Measurements from ENCODE around the gene NBPF1. TPM values are rescaled to one million over a fixed set of nuclear protein-coding genes. Genes with fewer than 3 reads are reported as not detected.
"Not testable (repeated sequence)": the region's sequence is repeated elsewhere in the genome, so short reads cannot be mapped to it uniquely, and the experiment has no call there.

NBPF1 gene
- total RNA-seq, 6 experiments from 2014 or later: 22.7 to 30.7 (median 24.1) TPM

DNA sequence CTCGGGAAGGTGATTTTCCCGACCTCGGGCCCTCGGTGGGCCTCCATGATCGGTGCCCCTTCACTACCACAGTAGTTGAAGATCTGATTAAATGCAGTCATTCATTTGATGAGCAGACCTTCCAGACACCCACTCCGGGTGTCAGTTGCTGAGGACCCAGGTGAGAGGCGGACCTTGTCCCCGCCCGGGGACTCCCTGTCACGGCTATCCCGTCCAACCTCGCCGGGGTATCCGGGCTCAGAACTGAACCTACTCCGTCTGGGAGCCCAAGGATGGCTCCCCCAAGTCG is 30.8 kb upstream of the NBPF1 start:
- Histone ChIP-seq H3K27ac (peak overlapping the region; percentile 96 to 98 (median 96)), H3K4me1 (peaks cover 0 to 44% (median 17%) of the 10 kb centered on the region in 4 donors), H3K27me3 (no peaks in the 10 kb centered on the region), H3K4me3 (peak overlapping the region; percentile 66 to 92 (median 89)), H3K9me3 (no peaks in the 10 kb centered on the region), H3K36me3 (peaks cover 0 to 11% (median 3%) of the 10 kb centered on the region in 4 donors)
- ATAC-seq (peak in 3 of 4 donors; percentile 1 to 3 (median 1)), DNase-seq (no peak)
- no peak for TF ChIP-seq POLR2A (IDR thresholded peaks at IDR 0.05)
- TF ChIP-seq, protein P1, sequence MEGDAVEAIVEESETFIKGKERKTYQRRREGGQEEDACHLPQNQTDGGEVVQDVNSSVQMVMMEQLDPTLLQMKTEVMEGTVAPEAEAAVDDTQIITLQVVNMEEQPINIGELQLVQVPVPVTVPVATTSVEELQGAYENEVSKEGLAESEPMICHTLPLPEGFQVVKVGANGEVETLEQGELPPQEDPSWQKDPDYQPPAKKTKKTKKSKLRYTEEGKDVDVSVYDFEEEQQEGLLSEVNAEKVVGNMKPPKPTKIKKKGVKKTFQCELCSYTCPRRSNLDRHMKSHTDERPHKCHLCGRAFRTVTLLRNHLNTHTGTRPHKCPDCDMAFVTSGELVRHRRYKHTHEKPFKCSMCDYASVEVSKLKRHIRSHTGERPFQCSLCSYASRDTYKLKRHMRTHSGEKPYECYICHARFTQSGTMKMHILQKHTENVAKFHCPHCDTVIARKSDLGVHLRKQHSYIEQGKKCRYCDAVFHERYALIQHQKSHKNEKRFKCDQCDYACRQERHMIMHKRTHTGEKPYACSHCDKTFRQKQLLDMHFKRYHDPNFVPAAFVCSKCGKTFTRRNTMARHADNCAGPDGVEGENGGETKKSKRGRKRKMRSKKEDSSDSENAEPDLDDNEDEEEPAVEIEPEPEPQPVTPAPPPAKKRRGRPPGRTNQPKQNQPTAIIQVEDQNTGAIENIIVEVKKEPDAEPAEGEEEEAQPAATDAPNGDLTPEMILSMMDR (IDR thresholded peaks at IDR 0.05): no peak
- intact Hi-C loops (cut with DNase I): no loop called here
- 0% methylated on average over 16 of the region's 16 CpGs for WGBS (ENCODE audit: insufficient coverage, low coverage, low lambda C conversion rate, missing lambda C conversion rate)

DNA sequence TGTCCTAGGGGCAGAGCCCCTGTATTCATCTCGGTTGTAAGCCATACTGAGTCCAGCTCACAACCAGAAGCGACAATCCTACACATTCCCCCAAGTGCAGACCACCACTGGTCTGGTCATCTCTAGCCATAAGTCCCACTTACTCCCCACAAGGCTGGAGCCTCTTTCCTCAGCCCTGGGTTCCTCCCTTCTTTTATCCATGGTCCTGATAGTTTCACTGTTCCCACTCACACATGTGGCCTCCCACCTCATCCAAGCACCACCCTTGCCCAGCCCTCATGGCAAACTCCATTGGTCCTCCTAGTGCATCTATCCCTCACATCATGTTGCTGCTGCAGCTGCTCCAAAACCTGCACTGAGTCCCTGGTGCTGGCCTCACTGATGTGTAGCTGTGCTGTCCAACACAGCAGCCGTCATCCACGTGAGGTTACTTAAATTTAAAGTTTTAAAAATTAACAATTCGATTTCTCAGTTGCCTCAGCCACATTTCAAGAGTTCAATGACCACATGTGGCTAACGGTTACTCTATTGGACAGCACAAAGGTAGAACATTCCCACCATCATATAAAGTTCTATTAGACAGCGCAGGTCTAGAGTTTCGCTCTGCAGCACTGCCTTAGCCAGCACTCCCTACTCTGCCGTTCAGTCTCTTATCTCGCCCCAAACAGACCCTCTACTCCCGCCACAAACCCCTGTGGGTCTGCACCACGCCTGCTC is 30.3 kb upstream of the NBPF1 start:
- Histone ChIP-seq H3K36me3 (peaks cover 0 to 16% (median 3%) of the 10 kb centered on the region in 4 donors), H3K27ac (peak overlapping the region; percentile 96 to 98 (median 96)), H3K4me3 (peak overlapping the region; percentile 66 to 92 (median 89)), H3K4me1 (peaks cover 0 to 44% (median 17%) of the 10 kb centered on the region in 4 donors)
- intact Hi-C loops (cut with DNase I); ATAC-seq; H3K9me3 ChIP-seq; H3K27me3 ChIP-seq: not testable (repeated sequence)
- 15% methylated on average over 12 of the region's 12 CpGs for WGBS (ENCODE audit: insufficient coverage, low coverage, low lambda C conversion rate, missing lambda C conversion rate)
- peak; percentile 42 to 65 (median 50) for DNase-seq

DNA sequence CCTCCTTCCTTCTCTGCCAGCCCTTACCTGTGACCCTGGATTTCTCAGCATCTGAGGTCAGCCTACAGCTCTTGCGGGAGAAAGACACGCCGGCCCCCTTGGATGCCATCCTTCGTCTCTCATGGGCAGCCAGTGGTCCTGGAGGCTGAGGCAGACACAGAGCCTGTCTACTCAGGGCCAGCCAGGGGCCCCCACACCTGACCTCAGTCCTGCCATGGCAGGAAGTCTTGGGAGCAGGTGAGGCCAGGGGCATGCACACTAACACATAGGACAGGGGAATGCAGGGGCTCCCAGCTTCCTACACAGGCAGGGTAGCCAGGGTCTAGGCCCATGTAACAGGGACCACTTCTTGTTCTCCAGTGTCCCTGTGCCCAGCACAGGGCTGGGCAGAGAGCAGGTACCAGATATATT is 29.6 kb upstream of the NBPF1 start:
- H3K27ac ChIP-seq: not testable (repeated sequence)

DNA sequence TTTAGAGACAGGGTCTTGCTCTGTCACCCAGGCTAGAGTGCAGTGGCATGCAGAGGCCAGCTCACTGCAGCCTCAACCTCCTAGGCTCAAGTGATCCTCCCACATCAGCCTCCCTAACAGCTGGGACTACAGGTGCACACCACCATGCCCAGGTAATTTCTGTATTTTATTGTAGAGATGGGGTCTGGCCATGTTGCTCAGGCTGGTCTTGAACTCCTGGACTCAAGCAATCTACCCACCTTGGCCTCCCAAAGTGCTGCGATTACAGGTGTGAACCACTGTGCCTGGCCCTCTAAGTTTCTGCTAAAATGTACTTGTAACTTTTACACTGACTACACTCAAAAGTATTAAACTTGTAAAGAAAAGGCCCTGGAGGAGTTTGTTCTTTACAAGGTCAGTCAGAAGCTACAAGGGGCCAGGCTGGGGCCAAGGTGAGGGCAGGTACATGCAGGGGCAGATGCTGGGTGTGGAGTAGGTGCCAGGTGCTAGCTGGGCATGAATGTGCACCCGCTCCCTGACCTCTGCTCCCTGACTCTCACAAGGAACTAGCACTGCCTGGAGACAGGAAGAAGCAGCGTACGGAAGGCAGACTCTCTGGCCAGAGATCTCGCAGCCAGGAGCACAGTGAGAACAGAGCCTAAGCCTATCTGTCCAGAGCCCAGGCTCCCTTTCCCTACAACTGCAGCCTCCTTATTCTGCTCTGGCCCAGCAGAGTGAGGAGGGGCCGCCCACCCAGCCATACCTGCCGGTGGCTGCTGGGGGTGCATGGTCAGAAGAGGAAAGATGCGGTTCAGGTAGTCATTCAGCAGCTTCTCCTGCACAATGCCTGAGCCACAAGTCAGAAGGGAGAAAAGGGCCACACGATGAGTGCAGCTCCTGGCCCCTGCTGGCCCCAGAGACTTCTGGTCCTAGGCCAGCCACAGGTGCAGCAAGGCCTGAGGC is 28.9 kb upstream of the NBPF1 start:
- H3K4me1 ChIP-seq: peaks cover 0 to 44% (median 17%) of the 10 kb centered on the region in 4 donors
- ATAC-seq; H3K4me3 ChIP-seq; H3K27me3 ChIP-seq; H3K27ac ChIP-seq; intact Hi-C loops (cut with DNase I); H3K9me3 ChIP-seq: not testable (repeated sequence)
- WGBS (ENCODE audit: insufficient coverage, low coverage, low lambda C conversion rate, missing lambda C conversion rate): 64% methylated on average over 8 of the region's 9 CpGs
- peak; percentile 26 to 65 (median 54) for DNase-seq
- H3K36me3 ChIP-seq: peaks cover 0 to 16% (median 3%) of the 10 kb centered on the region in 4 donors

More for the DNA sequence above, 29.6 kb upstream of the NBPF1 start:
- intact Hi-C loops (cut with DNase I); ATAC-seq; H3K9me3 ChIP-seq; H3K27me3 ChIP-seq: not testable (repeated sequence)
- Histone ChIP-seq H3K4me1 (peaks cover 0 to 44% (median 17%) of the 10 kb centered on the region in 4 donors), H3K4me3 (peak overlapping the region in 1 of 3 donors; percentile 66), H3K36me3 (peaks cover 0 to 16% (median 3%) of the 10 kb centered on the region in 4 donors)
- DNase-seq: peak; percentile 30 to 72 (median 60)
- 83% methylated on average over 4 of the region's 4 CpGs for WGBS (ENCODE audit: insufficient coverage, low coverage, low lambda C conversion rate, missing lambda C conversion rate)

DNA sequence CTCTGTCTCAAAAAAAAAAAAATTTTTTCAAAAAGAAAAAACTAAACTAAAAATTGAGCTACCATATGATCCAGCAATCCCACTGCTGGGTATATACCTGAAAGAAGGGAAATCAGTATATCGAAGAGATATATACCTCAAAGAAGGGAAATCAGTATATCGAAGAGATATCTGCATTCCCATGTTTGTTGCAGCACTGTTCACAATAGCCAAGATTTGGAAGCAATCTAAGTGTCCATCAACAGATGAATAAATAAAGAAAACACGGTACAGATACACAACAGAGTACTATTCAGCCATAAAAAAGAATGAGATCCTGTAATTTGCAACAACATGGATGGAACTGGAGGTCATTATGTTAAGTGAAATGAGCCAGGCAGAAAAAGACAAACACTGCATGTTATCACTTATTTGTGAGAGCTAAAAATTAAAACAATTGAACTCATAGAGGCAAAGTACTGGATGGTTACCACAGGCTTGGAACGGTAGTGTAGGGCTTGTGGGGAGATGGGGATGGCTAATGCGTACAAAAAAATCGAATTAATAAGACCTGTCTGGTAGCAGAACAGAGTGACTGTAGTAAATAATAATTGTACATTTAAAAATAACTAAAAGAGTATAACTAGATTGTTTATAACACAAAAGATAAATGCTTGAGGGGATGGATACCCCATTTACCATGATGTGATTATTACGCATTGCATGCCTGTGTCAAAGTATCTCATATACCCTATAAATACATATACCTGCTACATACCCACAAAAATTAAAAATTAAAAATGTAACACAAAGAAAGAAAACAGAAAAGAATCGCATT is 28.0 kb upstream of the NBPF1 start:
- DNase-seq; ATAC-seq; intact Hi-C loops (cut with DNase I); H3K4me3 ChIP-seq; H3K27me3 ChIP-seq; H3K9me3 ChIP-seq; H3K27ac ChIP-seq: not testable (repeated sequence)
- 86% methylated on average over 8 of the region's 8 CpGs for WGBS (ENCODE audit: insufficient coverage, low coverage, low lambda C conversion rate, missing lambda C conversion rate)
- peaks cover 0 to 44% (median 17%) of the 10 kb centered on the region in 4 donors for H3K4me1 ChIP-seq
- H3K36me3 ChIP-seq: peaks cover 0 to 16% (median 3%) of the 10 kb centered on the region in 4 donors

DNA sequence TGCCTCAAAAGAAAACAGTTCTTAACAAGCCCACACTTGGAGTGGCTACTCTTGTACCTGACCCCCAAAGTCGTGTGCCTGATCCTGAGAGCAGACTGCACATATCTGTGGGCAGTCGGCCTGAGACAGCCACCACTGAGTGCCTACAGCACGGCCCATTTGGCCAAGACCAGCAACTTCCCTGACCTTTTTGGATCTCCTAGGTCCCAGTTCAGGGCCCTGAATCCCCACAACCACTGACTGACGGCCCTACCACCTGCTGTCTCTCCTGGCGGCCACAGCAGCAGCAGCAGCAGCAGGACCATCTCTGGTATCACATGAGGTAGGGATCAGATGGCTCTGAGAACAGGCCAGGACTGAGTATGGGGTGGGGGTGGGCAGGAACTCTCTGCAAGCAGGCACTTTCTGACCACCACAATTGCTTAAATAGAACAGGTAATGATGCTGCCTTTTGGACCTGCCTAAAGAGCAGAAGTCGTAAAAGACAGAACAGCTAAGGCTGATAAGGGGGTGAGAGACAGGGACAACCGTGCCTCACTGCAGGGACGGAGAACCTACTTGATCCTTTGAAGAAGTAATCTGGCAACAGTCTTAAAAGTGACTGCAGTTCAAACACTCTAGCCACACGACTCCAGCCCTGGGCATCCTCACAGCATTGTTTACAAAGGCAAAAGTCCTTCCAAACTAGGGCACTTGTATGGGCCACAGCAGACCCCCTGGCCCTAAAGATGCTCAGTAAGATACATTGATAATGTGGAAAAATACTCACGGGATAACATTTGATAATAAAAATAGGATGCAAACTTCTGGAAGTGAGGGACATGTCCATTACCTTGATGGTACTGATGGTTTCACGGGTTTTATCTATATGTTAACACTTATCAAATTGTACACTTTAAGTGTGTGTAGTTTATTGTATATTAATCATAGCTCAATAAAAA is 26.0 kb upstream of the NBPF1 start:
- WGBS (ENCODE audit: insufficient coverage, low coverage, low lambda C conversion rate, missing lambda C conversion rate): 69% methylated on average over 11 of the region's 11 CpGs
- DNase-seq: peak; percentile 19 to 57 (median 50)
- H3K9me3 ChIP-seq; intact Hi-C loops (cut with DNase I); H3K4me3 ChIP-seq; H3K27me3 ChIP-seq; H3K27ac ChIP-seq: not testable (repeated sequence)
- H3K4me1 ChIP-seq: peaks cover 0 to 44% (median 17%) of the 10 kb centered on the region in 4 donors
- peak in 1 of 4 donors; percentile 3 for ATAC-seq
- H3K36me3 ChIP-seq: peaks cover 0 to 24% (median 3%) of the 10 kb centered on the region in 4 donors

DNA sequence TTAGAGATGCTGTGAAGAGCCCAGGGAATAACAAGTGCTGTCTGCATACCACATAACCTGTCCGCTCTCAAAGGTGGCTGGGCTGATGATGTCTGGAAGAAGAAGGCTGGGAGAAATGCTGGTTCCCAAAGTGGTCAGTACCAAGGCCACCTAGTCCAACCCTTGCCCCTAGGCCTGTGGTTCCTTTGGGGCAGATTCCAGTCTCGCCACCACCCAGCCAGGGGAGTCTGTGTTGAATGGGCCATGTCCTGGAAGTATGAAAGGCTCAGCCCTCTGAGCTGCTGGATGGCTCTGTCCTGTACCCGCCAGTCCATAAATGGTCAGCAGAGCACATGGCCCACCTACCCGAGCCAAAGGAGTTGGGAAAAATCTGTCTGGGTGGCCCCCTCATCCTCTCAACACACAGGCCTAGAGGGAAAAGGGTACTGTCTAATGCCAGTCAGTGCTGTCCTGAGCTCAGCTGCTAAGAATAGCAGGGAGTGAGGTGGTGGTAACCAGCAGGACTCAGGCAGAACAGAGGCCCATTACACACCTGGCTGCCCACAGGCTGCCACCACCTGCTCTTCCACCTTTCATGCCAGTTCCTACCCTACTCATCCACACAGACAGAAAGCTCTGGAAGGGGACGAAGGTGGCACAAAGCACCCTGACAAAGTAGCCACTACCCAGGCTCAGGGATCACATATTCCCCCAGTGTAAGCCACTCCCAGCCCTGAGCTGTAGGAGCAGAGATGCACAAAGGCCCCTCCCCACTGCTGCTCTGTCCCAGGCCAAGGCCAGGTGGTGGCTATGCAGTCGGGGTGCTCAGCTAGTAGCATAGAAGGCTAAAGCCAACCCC is 24.8 kb upstream of the NBPF1 start:
- peak in 3 of 4 donors; percentile 4 to 9 (median 6) for ATAC-seq
- intact Hi-C loops (cut with DNase I); H3K27me3 ChIP-seq; H3K9me3 ChIP-seq; H3K4me3 ChIP-seq; H3K27ac ChIP-seq: not testable (repeated sequence)
- peak in 2 of 3 donors; percentile 45 to 53 for DNase-seq
- peaks cover 0 to 35% (median 13%) of the 10 kb centered on the region in 4 donors for H3K4me1 ChIP-seq
- WGBS (ENCODE audit: insufficient coverage, low coverage, low lambda C conversion rate, missing lambda C conversion rate): 88% methylated on average over 6 of the region's 6 CpGs
- peaks cover 4 to 35% (median 12%) of the 10 kb centered on the region in 4 donors for H3K36me3 ChIP-seq
